Measurements from ENCODE around the gene DCAF8.

DNA sequence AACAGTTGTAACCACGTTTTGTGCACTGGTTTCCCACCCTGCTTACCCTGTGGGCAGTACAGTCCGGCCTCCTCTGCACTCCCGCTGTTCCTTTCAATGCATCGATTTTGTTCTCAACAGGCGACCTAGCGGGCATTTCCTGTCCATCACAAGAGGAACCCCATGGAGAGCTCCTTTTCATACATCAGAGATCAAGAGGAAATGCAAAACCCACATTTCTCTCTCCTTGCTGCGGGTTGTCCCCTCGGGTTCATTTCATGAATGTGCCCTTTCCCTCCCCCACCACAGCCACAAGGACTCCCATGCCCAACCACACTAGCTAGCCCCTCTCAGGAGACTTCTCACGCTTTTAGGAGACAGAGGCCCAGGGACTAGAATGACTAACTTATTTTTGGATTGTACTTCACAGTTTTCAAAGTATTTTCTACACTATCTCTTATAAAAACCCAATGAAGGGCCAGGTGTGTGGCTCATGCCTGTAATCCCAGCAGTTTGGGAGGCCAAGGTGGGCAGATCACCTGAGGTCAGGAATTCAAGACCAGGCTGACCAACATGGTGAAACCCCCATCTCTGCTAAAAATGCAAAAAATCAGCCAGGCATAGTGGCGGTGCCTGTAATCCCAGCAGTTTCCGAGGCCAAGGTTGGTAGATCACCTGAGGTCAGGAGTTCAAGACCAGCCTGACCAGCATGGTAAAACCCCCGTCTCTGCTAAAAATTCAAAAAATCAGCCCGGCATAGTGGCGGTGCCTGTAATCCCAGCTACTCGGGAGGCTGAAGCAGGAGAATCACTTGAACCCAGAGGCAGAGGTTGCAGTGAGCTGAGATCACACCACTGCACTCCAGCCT lies 92.6 kb downstream of the DCAF8 start:
- TF ChIP-seq, protein P1, sequence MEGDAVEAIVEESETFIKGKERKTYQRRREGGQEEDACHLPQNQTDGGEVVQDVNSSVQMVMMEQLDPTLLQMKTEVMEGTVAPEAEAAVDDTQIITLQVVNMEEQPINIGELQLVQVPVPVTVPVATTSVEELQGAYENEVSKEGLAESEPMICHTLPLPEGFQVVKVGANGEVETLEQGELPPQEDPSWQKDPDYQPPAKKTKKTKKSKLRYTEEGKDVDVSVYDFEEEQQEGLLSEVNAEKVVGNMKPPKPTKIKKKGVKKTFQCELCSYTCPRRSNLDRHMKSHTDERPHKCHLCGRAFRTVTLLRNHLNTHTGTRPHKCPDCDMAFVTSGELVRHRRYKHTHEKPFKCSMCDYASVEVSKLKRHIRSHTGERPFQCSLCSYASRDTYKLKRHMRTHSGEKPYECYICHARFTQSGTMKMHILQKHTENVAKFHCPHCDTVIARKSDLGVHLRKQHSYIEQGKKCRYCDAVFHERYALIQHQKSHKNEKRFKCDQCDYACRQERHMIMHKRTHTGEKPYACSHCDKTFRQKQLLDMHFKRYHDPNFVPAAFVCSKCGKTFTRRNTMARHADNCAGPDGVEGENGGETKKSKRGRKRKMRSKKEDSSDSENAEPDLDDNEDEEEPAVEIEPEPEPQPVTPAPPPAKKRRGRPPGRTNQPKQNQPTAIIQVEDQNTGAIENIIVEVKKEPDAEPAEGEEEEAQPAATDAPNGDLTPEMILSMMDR (IDR thresholded peaks at IDR 0.05 in 2 of 3, conservative IDR thresholded peaks at IDR 0.05 in 1 of 3; ENCODE audit: borderline replicate concordance in 1 of 3, insufficient read depth in 1 of 3, low read depth in 2 of 3, low read length in 2 of 3), result no peak
- TF ChIP-seq TCF7L2 (IDR thresholded peaks at IDR 0.05; ENCODE audit: borderline replicate concordance, extremely low read depth, insufficient read depth, insufficient read length), result no peak
- TF ChIP-seq EZH2phosphoT487 (IDR thresholded peaks at IDR 0.05; ENCODE audit: borderline replicate concordance), result no peak
- TF ChIP-seq POLR2A (IDR thresholded peaks at IDR 0.05; ENCODE audit: borderline replicate concordance, extremely low read depth, insufficient read depth, insufficient read length), result no peak
- TF ChIP-seq, protein P2, sequence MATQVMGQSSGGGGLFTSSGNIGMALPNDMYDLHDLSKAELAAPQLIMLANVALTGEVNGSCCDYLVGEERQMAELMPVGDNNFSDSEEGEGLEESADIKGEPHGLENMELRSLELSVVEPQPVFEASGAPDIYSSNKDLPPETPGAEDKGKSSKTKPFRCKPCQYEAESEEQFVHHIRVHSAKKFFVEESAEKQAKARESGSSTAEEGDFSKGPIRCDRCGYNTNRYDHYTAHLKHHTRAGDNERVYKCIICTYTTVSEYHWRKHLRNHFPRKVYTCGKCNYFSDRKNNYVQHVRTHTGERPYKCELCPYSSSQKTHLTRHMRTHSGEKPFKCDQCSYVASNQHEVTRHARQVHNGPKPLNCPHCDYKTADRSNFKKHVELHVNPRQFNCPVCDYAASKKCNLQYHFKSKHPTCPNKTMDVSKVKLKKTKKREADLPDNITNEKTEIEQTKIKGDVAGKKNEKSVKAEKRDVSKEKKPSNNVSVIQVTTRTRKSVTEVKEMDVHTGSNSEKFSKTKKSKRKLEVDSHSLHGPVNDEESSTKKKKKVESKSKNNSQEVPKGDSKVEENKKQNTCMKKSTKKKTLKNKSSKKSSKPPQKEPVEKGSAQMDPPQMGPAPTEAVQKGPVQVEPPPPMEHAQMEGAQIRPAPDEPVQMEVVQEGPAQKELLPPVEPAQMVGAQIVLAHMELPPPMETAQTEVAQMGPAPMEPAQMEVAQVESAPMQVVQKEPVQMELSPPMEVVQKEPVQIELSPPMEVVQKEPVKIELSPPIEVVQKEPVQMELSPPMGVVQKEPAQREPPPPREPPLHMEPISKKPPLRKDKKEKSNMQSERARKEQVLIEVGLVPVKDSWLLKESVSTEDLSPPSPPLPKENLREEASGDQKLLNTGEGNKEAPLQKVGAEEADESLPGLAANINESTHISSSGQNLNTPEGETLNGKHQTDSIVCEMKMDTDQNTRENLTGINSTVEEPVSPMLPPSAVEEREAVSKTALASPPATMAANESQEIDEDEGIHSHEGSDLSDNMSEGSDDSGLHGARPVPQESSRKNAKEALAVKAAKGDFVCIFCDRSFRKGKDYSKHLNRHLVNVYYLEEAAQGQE (IDR thresholded peaks at IDR 0.05; ENCODE audit: low read depth), result no peak
- TF ChIP-seq CEBPB (IDR thresholded peaks at IDR 0.05; ENCODE audit: low read depth), result no peak
- TF ChIP-seq ZNF274 (IDR thresholded peaks at IDR 0.05; ENCODE audit: low read depth, low read length), result no peak
- TF ChIP-seq RAD21 (IDR thresholded peaks at IDR 0.05; ENCODE audit: low read depth), result no peak
